ENCODE data around the gene TPH2.

The TPH2 gene

DNA sequence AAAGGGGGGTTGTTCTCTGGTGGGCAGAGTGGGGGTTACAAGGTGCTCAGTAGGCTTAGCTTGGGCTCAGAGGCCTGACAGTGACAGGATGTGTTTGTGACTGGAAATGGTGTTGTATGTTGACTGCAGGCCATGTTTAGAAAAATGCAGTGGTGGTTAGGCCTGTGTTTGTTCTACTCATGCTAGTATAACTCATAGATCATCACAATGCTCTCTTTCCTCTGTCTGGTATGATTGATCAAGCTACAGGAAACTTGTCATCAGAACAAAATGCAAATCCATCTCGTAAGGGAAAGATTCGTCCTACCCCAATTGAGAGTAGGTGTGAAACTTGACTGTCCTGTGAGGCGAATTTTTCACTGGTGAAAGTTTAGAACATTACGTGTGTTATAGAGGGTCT lies 11.8 kb downstream of the TPH2 start:
- Mint-ChIP-seq H3K27ac (no peak overlapping the region), H3K27me3 (peaks cover 38% of the 10 kb centered on the region), H3K9me3 (no peaks in the 10 kb centered on the region), H3K4me1 (no peaks in the 10 kb centered on the region), H3K4me3 (no peak overlapping the region), H3K36me3 (no peaks in the 10 kb centered on the region)
- ATAC-seq = no peak

GRCh38 chr12:71950819-71951218 lies 12.2 kb downstream of the TPH2 start:
- no peaks in the 10 kb centered on the region for H3K36me3 Mint-ChIP-seq
- H3K9me3 Mint-ChIP-seq = no peaks in the 10 kb centered on the region
- no peak overlapping the region for H3K4me3 Mint-ChIP-seq
- H3K27ac Mint-ChIP-seq = no peak overlapping the region
- peaks cover 37% of the 10 kb centered on the region for H3K27me3 Mint-ChIP-seq
- no peak for ATAC-seq
- no peaks in the 10 kb centered on the region for H3K4me1 Mint-ChIP-seq

- H3K27ac Mint-ChIP-seq = no peak overlapping the region
- H3K27me3 Mint-ChIP-seq = peaks cover 36% of the 10 kb centered on the region
- no peak overlapping the region for H3K4me3 Mint-ChIP-seq
- H3K9me3 Mint-ChIP-seq = no peaks in the 10 kb centered on the region
- H3K36me3 Mint-ChIP-seq = no peaks in the 10 kb centered on the region
- H3K4me1 Mint-ChIP-seq = no peaks in the 10 kb centered on the region
- ATAC-seq = no peak
These were observed 15.6 kb downstream of the TPH2 start for GRCh38 chr12:71954083-71954778.

- no peaks in the 10 kb centered on the region for H3K36me3 Mint-ChIP-seq
- no peaks in the 10 kb centered on the region for H3K4me1 Mint-ChIP-seq
- H3K27me3 Mint-ChIP-seq = peaks cover 34% of the 10 kb centered on the region
- no peak overlapping the region for H3K4me3 Mint-ChIP-seq
- no peak overlapping the region for H3K27ac Mint-ChIP-seq
- no peak for ATAC-seq
- no peaks in the 10 kb centered on the region for H3K9me3 Mint-ChIP-seq
These were observed 16.2 kb downstream of the TPH2 start for GRCh38 chr12:71954861-71955260.

- Mint-ChIP-seq H3K4me1 (no peaks in the 10 kb centered on the region), H3K36me3 (no peaks in the 10 kb centered on the region), H3K27ac (no peak overlapping the region), H3K4me3 (no peak overlapping the region), H3K9me3 (no peaks in the 10 kb centered on the region), H3K27me3 (peaks cover 29% of the 10 kb centered on the region)
- ATAC-seq = no peak
These were observed 17.3 kb downstream of the TPH2 start for GRCh38 chr12:71955970-71956369.

DNA sequence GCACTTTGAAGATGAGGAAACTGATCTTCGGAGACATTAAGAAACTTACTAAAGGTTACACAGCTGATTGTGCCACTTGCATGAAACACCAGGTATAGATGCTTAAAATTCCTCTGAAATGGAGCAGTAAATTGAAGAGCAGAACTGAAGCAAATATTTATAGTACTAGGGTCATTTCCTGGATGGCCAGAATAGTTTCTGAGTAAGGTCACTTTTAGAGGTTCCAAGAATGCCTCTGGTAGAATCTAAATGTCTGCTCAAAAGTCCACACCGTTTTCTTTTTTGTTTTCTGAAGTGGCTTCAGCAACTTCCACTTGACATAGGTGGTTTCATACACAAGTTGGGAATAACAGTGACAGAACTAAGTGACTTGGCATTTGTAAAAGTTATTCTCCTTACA lies 19.4 kb downstream of the TPH2 start:
- Mint-ChIP-seq H3K9me3 (no peaks in the 10 kb centered on the region), H3K4me1 (no peaks in the 10 kb centered on the region), H3K36me3 (no peaks in the 10 kb centered on the region), H3K27ac (no peak overlapping the region), H3K4me3 (no peak overlapping the region), H3K27me3 (peaks cover 15% of the 10 kb centered on the region)
- ATAC-seq = no peak

DNA sequence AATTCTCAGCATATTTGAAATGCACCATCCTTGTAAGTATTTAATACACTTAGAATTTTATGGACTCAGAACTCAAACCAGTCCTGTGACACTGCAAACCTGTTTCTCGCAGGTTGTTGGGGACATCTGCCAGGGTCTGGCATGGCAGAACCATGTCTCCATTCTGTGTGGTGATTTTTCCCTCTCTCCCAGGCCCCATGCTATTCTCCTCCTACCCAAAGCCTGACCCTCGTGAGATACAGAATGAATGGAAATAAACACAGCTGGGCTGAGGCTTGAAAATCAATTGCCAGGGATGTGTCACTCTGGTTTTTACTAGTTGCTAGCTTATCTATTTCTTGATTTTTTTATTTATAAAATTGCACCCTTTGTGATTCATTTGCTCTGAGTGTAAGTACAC lies 19.8 kb downstream of the TPH2 start:
- H3K4me3 Mint-ChIP-seq = no peak overlapping the region
- H3K9me3 Mint-ChIP-seq = no peaks in the 10 kb centered on the region
- peaks cover 11% of the 10 kb centered on the region for H3K27me3 Mint-ChIP-seq
- H3K27ac Mint-ChIP-seq = no peak overlapping the region
- H3K36me3 Mint-ChIP-seq = no peaks in the 10 kb centered on the region
- no peaks in the 10 kb centered on the region for H3K4me1 Mint-ChIP-seq
- ATAC-seq = no peak

DNA sequence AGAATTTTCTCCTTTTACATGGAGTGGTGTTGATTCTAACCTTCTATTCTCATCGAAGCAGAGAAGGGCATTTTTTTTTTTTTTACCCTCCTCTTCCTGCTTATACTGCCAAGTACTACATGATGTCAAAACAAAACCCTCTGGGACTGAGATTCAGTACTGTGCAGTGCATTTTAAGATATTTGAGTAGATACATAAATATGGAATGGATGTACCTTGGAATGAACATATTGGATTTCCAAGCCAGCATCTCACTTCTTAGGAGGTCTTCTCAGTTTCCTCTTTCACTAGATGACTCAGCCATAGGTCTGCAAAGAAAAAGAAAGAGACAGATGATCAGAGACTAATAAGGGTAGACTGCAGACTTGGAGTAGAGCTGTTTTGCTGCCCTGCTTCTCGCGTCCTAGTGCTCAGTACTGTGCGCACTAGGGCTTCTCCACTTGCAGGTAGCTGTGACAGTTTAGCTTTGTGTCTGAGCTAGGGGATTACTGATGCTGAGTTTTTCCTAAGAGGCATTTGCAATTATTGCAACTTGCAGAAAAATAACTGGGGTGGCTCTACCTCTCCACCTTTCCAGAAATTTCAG lies 20.4 kb downstream of the TPH2 start:
- ATAC-seq = no peak
- Mint-ChIP-seq H3K9me3 (no peaks in the 10 kb centered on the region), H3K36me3 (no peaks in the 10 kb centered on the region), H3K4me1 (no peaks in the 10 kb centered on the region), H3K27ac (no peak overlapping the region), H3K4me3 (no peak overlapping the region), H3K27me3 (peaks cover 8% of the 10 kb centered on the region)

GRCh38 chr12:71967211-71967610 lies 28.6 kb downstream of the TPH2 start:
- Mint-ChIP-seq H3K36me3 (no peaks in the 10 kb centered on the region), H3K27me3 (peaks cover 16% of the 10 kb centered on the region), H3K4me1 (no peaks in the 10 kb centered on the region), H3K27ac (no peak overlapping the region), H3K4me3 (no peak overlapping the region), H3K9me3 (no peaks in the 10 kb centered on the region)
- no peak for ATAC-seq

DNA sequence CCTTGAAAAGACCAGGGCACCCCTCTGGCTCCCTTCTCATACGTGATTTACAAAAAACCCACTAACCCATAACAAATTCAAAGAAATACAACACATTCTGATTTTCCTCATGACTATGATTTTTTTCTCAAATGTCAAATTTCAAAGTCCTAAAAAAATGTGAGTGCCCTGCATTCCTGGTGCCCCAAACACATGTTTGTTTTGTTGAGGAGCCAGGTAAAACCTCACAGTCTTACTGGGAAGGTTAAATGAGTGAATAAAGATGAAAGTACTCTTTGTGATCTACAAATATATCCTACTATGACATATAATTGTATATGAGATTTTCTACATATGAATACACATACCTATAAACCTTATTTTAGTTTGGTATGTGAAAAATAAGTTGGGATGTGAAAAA lies 30.7 kb downstream of the TPH2 start:
- H3K27ac Mint-ChIP-seq = no peak overlapping the region
- H3K27me3 Mint-ChIP-seq = peaks cover 16% of the 10 kb centered on the region
- no peak overlapping the region for H3K4me3 Mint-ChIP-seq
- H3K9me3 Mint-ChIP-seq = no peaks in the 10 kb centered on the region
- no peaks in the 10 kb centered on the region for H3K4me1 Mint-ChIP-seq
- no peak for ATAC-seq
- H3K36me3 Mint-ChIP-seq = no peaks in the 10 kb centered on the region

- Mint-ChIP-seq H3K4me3 (no peak overlapping the region), H3K9me3 (no peaks in the 10 kb centered on the region), H3K4me1 (no peaks in the 10 kb centered on the region), H3K36me3 (no peaks in the 10 kb centered on the region), H3K27ac (no peak overlapping the region), H3K27me3 (peaks cover 16% of the 10 kb centered on the region)
- no peak for ATAC-seq
These were observed 31.4 kb downstream of the TPH2 start for GRCh38 chr12:71970031-71970430.

- no peaks in the 10 kb centered on the region for H3K36me3 Mint-ChIP-seq
- H3K9me3 Mint-ChIP-seq = no peaks in the 10 kb centered on the region
- H3K27me3 Mint-ChIP-seq = peaks cover 16% of the 10 kb centered on the region
- H3K27ac Mint-ChIP-seq = no peak overlapping the region
- H3K4me1 Mint-ChIP-seq = no peaks in the 10 kb centered on the region
- no peak overlapping the region for H3K4me3 Mint-ChIP-seq
- ATAC-seq = no peak
These were observed 33.9 kb downstream of the TPH2 start for GRCh38 chr12:71972441-71973074.

DNA sequence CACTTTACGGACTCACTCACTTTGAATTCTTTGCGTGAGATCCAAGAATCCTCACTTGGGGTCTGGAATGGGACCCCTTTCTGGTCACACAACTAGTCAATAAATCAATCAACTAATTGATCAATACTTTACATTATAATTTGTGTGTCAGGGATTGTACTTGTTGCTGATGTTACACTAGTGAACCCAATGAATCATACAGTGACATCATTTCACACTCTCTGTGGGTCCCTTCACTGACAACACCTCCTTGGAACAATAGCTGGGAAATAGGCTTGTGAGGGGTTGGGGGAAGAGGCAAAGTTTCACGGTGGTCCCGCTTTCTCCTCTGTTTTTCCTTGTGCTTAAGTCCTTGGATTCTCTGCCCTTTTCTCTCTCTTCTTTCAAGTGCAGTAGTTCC lies 35.0 kb downstream of the TPH2 start:
- no peaks in the 10 kb centered on the region for H3K4me1 Mint-ChIP-seq
- no peaks in the 10 kb centered on the region for H3K36me3 Mint-ChIP-seq
- H3K9me3 Mint-ChIP-seq = no peaks in the 10 kb centered on the region
- ATAC-seq = no peak
- H3K4me3 Mint-ChIP-seq = no peak overlapping the region
- H3K27ac Mint-ChIP-seq = no peak overlapping the region
- peaks cover 6% of the 10 kb centered on the region for H3K27me3 Mint-ChIP-seq

DNA sequence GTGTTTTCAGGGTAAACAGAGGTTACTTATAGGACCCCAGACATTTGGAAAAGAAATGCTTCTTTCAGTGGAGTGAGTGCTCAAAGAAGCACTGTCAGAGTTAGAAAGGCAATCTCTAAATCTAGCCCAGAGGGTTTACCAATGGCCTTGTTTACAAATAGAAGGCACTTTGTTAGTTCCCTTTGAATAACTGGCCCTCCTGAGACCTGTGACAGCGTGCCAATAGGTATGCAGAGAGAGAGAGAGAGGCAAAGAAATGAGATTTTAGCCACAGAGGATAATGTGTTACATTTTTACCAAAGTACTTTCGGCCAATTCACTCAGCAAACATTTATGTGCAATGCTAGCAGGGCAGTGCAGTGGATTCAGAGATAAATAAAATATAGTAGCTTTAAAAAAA lies 41.9 kb downstream of the TPH2 start:
- Mint-ChIP-seq H3K36me3 (no peaks in the 10 kb centered on the region), H3K4me3 (no peak overlapping the region), H3K27ac (no peak overlapping the region), H3K4me1 (no peaks in the 10 kb centered on the region), H3K9me3 (no peaks in the 10 kb centered on the region), H3K27me3 (peaks cover 12% of the 10 kb centered on the region)
- no peak for ATAC-seq

GRCh38 chr12:71981149-71981548 lies 42.5 kb downstream of the TPH2 start:
- H3K27ac Mint-ChIP-seq = no peak overlapping the region
- peaks cover 12% of the 10 kb centered on the region for H3K27me3 Mint-ChIP-seq
- no peaks in the 10 kb centered on the region for H3K9me3 Mint-ChIP-seq
- no peak for ATAC-seq
- H3K36me3 Mint-ChIP-seq = no peaks in the 10 kb centered on the region
- H3K4me3 Mint-ChIP-seq = no peak overlapping the region
- H3K4me1 Mint-ChIP-seq = no peaks in the 10 kb centered on the region

- Mint-ChIP-seq H3K9me3 (no peaks in the 10 kb centered on the region), H3K36me3 (no peaks in the 10 kb centered on the region), H3K4me1 (no peaks in the 10 kb centered on the region), H3K27me3 (peaks cover 20% of the 10 kb centered on the region), H3K27ac (no peak overlapping the region), H3K4me3 (no peak overlapping the region)
- ATAC-seq = no peak
These were observed 56.1 kb downstream of the TPH2 start for GRCh38 chr12:71994715-71995114.
